ENCODE results near the gene SH3PXD2A. TPM values are rescaled to one million over a fixed set of nuclear protein-coding genes. Genes with fewer than 3 reads are reported as not detected.

SH3PXD2A gene
- total and polyA plus RNA-seq, 12 donors, result 5.7 to 34.5 (median 19.2) TPM

DNA sequence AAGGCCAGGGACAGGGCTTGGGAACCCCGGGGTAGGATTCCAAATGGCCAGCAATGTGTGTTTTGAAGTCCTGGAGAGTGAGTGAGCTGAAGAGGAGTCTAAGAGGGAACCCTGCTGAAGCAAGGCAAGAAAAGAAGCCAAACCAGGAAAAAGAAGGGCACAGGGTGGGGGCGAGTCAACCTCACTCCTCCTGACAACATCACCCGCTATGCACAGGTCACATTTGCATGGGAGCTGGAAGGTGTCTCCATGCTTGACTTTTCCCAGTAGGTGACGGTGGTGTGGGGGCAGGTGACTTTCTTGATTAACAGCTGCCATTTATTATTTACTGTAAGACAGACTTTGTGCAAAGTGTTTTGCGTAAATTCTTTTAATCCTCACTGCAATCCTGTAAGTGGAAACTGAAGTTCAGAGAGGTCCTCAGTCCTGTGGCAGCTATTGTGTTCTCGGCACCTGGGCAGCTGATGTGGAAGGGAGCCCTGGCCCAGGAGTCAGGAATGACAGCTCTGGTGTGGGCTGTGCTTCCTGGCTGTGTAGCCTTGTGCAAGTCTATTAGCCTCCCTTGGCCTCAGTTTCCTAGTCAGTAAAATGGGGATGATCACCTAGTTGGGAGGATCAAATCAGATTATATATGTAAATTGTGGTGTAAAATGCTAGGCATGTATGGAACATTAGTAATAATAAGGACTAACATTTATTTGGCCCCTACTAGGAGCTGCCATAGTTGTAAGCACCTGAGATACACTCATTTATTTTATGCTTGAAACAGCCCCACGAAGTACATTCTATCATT is 90.9 kb downstream of the SH3PXD2A start:
- 76 to 86% (median 79%) methylated on average over 7 of the region's 7 CpGs for WGBS, 4 donors
- Histone ChIP-seq H3K27me3 (no peaks in the 10 kb centered on the region), H3K4me3 (no peak overlapping the region), H3K9me3 (replicated peaks in 1 of 3) (no peaks in the 10 kb centered on the region), H3K4me1 (replicated peaks in 1 of 2) (peaks cover 0 to 18% of the 10 kb centered on the region in 2 donors), H3K27ac (peak overlapping the region in 1 of 5 donors; percentile 61), H3K36me3 (replicated peaks in 1 of 2) (no peaks in the 10 kb centered on the region)
- TF ChIP-seq, protein P1, sequence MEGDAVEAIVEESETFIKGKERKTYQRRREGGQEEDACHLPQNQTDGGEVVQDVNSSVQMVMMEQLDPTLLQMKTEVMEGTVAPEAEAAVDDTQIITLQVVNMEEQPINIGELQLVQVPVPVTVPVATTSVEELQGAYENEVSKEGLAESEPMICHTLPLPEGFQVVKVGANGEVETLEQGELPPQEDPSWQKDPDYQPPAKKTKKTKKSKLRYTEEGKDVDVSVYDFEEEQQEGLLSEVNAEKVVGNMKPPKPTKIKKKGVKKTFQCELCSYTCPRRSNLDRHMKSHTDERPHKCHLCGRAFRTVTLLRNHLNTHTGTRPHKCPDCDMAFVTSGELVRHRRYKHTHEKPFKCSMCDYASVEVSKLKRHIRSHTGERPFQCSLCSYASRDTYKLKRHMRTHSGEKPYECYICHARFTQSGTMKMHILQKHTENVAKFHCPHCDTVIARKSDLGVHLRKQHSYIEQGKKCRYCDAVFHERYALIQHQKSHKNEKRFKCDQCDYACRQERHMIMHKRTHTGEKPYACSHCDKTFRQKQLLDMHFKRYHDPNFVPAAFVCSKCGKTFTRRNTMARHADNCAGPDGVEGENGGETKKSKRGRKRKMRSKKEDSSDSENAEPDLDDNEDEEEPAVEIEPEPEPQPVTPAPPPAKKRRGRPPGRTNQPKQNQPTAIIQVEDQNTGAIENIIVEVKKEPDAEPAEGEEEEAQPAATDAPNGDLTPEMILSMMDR (IDR thresholded peaks at IDR 0.05), result no peak
- no peak for TF ChIP-seq POLR2A (IDR thresholded peaks at IDR 0.05)
- intact Hi-C loops (cut with DNase I), result no loop called here
- DNase-seq, result no peak

DNA sequence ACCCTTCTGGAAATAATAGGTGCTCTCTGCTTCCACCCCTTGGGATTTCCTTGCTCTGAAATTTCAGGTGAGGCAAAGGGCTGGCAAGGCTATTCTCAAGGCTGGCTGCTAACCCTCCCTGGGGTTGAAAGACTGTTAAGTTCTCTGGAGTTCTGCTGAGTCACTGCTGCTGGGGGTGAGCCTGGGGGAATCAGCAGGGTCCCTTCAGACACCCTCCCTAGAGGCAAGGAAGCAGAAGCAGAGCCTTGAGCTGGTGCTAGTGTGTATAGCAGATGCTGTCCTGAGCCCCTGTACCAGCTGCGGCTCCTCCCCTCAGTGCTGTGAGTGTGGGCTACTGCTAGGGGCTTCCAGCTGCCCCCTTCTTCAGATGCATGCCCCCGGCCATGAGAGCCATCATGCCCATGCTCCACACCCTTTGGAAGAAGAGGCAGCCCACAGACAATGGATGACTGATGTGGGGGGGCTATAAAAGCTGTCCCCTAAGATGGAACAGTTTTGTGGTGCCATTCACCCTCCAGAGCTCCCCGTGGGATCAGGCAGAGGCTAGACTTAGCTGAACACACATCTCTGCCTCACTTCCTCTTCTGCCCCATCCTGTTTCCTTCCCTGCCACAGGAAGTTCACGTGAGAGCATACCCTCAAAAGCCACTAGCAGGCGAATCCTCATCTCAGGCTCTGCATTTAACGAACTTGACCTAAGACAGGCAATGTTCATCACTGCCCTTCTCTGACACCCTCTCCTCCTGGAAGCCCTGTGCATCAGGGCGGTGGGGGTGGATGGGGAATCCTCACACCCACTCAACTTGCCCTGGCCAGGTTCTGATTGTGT is 91.8 kb downstream of the SH3PXD2A start:
- Histone ChIP-seq H3K27ac (peak overlapping the region in 2 of 5 donors; percentile 50 to 61), H3K36me3 (replicated peaks in 1 of 2) (no peaks in the 10 kb centered on the region), H3K4me1 (replicated peaks in 1 of 2) (peaks cover 0 to 27% of the 10 kb centered on the region in 2 donors), H3K4me3 (no peak overlapping the region), H3K27me3 (no peaks in the 10 kb centered on the region), H3K9me3 (replicated peaks in 1 of 3) (no peaks in the 10 kb centered on the region)
- 54 to 80% (median 75%) methylated on average over 5 to 7 of the region's 7 CpGs for WGBS, 4 donors
- no peak for TF ChIP-seq POLR2A (IDR thresholded peaks at IDR 0.05)
- TF ChIP-seq, protein P1 (IDR thresholded peaks at IDR 0.05), result no peak
- peak in 4 of 7 donors; percentile 27 to 63 (median 39) for DNase-seq
- intact Hi-C loops (cut with DNase I), result no loop called here

DNA sequence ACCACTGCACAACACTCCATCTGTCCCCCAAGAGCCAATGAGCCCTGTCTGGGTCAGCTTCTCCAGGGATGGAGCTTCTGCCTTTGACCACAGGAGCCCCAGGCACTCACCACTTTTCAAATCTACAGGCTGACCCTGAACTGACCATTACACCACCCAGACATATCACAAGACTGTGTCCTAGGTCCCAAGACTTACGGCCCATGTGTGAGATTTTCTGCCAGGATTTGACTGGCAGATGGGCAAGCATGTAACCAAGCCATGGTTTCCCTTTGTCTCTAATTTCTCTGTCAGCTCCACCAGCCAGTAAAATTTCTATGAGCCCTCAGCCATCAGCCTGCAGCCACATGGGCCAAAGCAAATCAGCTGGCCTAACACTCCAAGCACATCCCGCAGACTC is 92.5 kb downstream of the SH3PXD2A start:
- peak overlapping the region in 1 of 5 donors; percentile 61 for H3K27ac ChIP-seq
- no peak overlapping the region for H3K4me3 ChIP-seq
- H3K36me3 ChIP-seq (replicated peaks in 1 of 2), result no peaks in the 10 kb centered on the region
- H3K27me3 ChIP-seq, result no peaks in the 10 kb centered on the region
- no peak for DNase-seq
- TF ChIP-seq POLR2A (IDR thresholded peaks at IDR 0.05), result no peak
- TF ChIP-seq, protein P1 (IDR thresholded peaks at IDR 0.05), result no peak
- WGBS, 4 donors, result 90 to 96% (median 92%) methylated on average over 2 of the region's 2 CpGs
- no peaks in the 10 kb centered on the region for H3K9me3 ChIP-seq (replicated peaks in 1 of 3)
- H3K4me1 ChIP-seq (replicated peaks in 1 of 2), result peaks cover 0 to 34% of the 10 kb centered on the region in 2 donors
- intact Hi-C loops (cut with DNase I), result no loop called here

DNA sequence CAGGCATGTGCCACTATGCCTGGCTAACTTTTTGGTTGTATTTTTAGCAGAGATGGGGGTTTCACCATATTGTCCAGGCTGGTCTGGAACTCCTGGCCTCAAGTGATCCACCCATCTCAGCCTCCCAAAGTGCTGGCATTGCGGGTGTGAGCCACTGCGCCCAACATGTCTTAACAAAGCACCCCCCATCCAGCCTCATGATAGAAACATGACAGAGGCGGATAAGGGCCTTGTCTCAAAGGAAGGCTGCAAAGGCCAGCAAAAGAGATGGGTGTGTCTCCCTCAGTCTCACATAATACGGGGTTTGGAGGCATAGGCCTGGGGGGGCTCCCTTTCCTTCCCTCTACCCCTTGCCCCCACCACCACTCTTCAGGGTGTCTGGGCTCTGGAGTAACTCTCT is 93.2 kb downstream of the SH3PXD2A start:
- Histone ChIP-seq H3K27me3 (no peaks in the 10 kb centered on the region), H3K4me1 (replicated peaks in 1 of 2) (peaks cover 4 to 35% of the 10 kb centered on the region in 2 donors), H3K9me3 (replicated peaks in 1 of 3) (no peaks in the 10 kb centered on the region), H3K4me3 (no peak overlapping the region), H3K36me3 (replicated peaks in 1 of 2) (no peaks in the 10 kb centered on the region), H3K27ac (no peak overlapping the region)
- intact Hi-C loops (cut with DNase I), result no loop called here
- WGBS, 4 donors, result 88 to 96% (median 89%) methylated on average over 4 of the region's 4 CpGs; no CpG with 5 or more reads in 1 of the 4 donors
- no peak for TF ChIP-seq POLR2A (IDR thresholded peaks at IDR 0.05)
- TF ChIP-seq, protein P1 (IDR thresholded peaks at IDR 0.05), result no peak
- DNase-seq, result no peak

Measured in adrenal gland (tissue), 12 donors.